ENCODE data around the gene PROM2.

The PROM2 gene

DNA sequence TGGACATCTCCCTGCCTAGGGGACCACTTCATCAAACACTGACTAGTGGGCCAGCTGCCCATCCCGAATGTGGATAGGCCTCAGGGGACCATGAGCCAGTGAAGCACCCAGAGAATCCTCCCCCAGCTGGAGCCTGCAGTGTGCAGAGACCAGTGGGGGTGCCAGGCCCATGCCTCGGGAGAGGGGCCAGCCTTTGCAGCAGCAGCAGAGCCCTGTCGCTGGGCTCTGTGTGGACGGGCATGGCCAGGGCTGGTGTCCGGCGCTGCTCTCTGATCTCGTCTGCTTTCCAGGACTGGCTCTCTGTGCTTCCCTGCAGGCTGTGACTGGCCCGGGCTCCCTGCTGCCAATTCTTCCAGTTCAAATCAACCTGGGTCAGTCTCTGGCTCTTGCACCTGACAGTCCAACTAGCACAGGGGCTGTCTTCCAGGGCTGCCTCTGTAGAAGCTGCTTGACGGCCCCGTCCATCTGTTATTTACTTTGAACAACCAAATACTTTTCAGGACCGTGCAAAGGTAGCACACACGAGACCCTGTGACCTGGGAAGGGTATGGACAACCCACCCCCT is 34.3 kb downstream of the PROM2 start:
- no peak overlapping the region for H3K27ac ChIP-seq
- TF ChIP-seq, protein P1, sequence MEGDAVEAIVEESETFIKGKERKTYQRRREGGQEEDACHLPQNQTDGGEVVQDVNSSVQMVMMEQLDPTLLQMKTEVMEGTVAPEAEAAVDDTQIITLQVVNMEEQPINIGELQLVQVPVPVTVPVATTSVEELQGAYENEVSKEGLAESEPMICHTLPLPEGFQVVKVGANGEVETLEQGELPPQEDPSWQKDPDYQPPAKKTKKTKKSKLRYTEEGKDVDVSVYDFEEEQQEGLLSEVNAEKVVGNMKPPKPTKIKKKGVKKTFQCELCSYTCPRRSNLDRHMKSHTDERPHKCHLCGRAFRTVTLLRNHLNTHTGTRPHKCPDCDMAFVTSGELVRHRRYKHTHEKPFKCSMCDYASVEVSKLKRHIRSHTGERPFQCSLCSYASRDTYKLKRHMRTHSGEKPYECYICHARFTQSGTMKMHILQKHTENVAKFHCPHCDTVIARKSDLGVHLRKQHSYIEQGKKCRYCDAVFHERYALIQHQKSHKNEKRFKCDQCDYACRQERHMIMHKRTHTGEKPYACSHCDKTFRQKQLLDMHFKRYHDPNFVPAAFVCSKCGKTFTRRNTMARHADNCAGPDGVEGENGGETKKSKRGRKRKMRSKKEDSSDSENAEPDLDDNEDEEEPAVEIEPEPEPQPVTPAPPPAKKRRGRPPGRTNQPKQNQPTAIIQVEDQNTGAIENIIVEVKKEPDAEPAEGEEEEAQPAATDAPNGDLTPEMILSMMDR (conservative IDR thresholded peaks at IDR 0.05): no peak

DNA sequence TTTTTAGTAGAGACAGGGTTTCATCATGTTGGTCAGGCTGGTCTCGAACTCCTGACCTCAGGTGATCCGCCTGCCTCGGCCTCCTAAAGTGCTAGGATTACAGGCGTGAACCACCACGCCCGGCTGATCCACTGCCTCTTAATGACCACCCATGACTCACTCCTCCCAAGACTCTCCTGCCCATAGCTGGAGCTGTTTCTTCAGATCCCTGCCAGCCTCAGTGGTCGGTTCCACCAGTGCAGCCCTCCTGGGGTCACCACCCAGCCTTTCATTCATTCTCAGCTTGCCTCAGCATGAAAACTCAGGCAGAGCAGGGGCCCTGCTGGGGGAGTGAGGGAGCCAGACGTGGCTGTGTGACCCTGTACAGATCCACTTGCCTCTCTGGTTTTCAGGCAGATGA is 35.4 kb downstream of the PROM2 start:
- TF ChIP-seq, protein P1 (conservative IDR thresholded peaks at IDR 0.05): no peak
- no peak overlapping the region for H3K27ac ChIP-seq

DNA sequence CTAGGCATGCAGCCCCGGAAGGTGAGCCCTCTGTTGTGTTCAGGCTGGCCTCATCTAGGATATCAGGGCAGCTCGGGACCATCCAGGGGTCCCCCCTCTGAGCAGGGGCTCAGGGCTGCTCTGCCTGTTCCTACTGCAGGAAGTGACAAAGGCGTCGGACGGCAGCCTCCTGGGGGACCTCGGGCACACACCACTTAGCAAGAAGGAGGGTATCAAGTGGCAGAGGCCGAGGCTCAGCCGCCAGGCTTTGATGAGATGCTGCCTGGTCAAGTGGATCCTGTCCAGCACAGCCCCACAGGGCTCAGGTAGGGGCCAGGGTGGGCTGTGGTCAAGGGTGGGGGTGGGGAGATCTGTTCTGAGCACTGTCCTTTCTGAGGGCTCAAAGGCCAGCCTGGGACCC is 36.0 kb downstream of the PROM2 start:
- TF ChIP-seq, protein P1 (conservative IDR thresholded peaks at IDR 0.05): no peak
- H3K27ac ChIP-seq: no peak overlapping the region

DNA sequence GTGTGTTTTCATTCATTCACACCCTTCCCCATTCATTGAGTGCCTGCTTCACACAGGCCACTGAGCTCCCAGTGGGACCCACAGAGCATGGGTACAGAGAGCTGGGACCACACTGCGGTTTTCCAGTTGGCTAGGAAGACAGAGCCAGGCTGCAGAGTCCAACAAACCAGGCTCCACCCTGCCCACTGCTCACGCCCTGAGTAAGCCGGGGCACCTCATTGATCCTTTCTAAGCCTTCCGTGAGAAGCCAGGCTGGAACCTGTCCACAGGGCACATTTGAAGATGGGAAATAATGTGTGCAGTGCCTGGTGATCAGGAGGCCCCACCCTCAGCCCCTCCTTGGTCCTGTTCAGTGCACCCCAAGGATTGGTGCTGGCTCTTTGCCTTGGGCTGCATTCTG is 36.4 kb downstream of the PROM2 start:
- no peak overlapping the region for H3K27ac ChIP-seq
- TF ChIP-seq, protein P1 (conservative IDR thresholded peaks at IDR 0.05): no peak

DNA sequence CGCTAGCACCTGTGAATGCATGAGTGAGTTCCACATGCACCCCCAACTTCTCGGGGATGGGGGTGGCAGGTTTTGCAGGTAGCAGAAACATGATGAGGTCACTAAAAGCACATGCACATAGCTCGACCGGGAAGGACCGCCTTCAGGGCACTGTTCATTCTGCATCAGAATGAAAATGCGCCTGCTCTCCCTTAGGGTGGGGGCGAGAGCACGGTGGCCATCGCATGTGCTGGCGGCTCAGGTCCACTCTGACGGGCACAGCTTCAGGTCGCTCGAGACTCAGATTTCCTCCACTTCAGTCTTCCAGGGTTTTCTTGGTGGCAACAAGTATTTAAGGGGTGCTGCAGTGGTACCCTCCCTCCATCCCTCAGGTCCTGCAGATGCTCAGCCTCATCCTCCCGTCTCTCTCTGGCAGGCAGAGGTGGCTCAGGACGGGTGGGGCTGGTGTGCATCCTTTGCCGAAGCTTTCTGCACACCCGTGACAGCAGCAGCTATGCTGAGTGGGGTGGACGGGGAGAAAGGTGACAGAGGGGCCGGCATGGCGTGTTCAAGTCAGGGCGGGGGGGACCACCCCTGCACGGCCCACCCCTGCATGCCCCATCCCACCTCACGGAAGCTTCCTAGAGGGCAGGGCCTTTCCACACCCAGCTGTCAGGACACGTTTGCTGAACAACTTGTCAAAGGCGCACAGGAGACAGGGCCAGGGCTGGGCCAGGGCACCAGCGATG is 37.7 kb downstream of the PROM2 start:
- TF ChIP-seq, protein P1 (conservative IDR thresholded peaks at IDR 0.05): no peak
- H3K27ac ChIP-seq: no peak overlapping the region

DNA sequence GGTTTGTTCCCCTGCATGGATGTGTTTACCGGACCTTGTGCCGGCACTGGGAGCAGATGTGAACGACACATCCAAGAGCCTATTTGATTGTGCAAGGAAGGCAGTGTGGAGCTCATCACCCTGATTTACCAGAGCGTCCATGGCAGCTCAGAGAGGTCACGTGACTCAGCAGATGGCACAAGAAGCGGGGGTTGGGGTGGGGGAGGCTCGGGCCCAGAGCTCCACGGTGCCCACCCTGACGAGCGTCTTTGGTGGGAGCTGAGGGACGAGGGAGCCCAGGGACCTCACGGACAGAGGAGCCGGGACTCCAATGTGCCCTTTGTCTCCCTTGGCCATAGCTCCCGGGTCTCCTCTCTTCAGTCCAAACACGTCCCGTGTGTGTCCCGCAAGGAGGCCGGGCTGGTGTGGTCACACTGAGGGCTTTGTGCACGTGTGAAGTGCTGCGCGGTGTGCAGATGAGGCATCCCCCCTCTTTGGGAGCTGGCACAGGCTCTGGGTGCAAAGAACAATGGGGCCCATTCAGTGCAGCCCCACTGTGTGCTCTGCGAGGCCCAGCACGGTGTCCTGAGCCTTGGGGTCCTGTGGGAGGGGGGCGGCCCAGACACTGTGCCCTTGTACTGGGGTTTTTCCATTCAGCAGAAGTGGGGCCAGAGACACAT is 38.4 kb downstream of the PROM2 start:
- TF ChIP-seq, protein P1 (conservative IDR thresholded peaks at IDR 0.05): no peak
- H3K27ac ChIP-seq: no peak overlapping the region

DNA sequence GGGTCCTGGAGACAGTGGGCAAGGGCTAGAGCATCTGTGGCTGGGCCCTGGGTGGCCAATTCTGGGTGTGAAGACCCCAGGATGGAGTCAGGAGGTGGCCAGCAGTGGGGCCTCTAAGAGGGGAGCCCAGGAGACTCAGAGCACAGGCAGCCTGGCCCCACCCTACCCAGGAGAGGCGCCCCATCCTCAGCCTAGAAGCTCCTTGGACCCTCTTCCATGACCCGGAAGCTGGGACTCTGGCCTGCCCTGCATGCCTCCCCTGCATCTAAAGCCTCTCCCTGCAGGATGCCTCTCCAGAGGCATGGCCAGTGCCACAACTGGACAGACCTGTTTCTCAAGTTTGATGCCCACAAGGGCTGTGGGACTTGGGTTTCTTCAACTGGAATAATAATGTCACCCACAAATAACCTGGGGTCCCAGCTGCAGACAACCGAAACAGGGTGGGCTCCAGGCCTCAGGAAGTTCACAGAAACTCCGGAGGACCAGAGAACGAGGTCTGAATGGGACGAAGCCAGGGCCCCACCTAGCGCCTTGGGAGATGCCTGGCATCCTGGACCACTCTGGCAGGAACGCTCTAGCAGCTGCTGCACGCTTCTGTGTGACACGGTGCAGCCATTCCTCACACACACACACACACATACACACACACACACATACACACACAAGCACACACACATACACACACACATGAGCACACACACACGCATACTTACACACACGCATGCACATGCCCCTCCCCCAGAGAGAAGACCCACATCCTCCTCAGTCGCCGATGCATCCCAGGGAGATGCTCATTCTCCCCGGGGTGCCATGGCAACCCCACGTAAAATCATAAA is 39.3 kb downstream of the PROM2 start:
- H3K27ac ChIP-seq: no peak overlapping the region
- TF ChIP-seq, protein P1 (conservative IDR thresholded peaks at IDR 0.05): no peak
